HG03025 (cell line): ENCODE results near the gene LAMC1.

ENCODE experiments used
- ATAC-seq: cut with Tn5 transposase; IDR thresholded peaks from one replicate; pipeline ENCODE4 v1.9.1; 2021; ENCODE audit warnings: mild to moderate bottlenecking, moderate library complexity; ENCODE audit not compliant: unreplicated experiment, low FRiP score

LAMC1 gene

DNA sequence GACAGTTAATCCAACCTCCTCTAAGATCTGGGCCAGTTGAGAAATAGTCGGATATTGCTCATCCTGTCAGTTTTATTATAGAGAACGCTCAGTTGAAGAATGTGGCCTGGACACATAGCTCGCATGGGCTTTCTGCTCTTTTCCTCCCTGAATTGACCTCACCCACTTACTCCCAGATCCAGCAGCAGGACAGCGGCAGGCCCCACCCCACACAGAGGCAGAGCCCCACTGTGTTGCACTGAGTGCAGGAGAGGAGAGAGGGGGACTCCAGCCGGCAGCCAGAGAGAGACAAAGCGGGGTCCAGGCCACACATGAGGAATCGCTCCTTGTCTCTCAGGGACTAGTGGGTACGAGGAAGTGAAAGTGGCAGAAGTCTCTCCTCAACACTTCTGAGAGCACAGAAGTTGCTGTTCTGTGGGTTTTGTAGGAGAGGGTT, 78.6 kb downstream of the LAMC1 start:
- peak; percentile 68 for ATAC-seq

DNA sequence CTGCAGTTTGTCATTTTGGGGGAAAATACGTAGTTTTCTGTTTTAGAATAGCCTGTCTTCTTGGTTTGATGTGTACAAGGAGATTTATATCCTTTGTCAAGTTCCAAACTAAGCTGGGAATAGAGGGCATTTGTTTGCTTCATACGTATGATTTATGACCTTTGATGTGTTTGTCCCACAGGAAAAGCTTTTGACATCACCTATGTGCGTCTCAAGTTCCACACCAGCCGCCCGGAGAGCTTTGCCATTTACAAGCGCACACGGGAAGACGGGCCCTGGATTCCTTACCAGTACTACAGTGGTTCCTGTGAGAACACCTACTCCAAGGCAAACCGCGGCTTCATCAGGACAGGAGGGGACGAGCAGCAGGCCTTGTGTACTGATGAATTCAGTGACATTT, 79.9 kb downstream of the LAMC1 start:
- ATAC-seq, result no peak

DNA sequence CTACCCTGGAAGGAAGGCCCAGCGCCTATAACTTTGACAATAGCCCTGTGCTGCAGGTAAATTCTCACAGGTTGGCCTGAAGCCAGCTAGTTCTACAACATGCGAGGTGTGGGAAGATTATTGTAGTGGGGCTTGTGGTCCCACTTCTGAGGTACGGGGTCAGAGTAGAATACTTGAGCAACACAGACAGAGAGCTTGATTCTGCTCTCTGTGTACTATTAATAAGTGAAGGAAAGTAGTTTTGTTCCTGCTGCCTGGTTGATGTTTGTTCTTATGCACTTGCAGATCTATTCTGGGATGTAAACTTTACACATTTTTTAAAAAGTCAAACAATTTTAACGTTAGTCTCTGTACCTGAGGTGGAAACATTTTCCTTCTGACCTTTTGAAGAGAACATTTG, 80.4 kb downstream of the LAMC1 start:
- ATAC-seq, result no peak

DNA sequence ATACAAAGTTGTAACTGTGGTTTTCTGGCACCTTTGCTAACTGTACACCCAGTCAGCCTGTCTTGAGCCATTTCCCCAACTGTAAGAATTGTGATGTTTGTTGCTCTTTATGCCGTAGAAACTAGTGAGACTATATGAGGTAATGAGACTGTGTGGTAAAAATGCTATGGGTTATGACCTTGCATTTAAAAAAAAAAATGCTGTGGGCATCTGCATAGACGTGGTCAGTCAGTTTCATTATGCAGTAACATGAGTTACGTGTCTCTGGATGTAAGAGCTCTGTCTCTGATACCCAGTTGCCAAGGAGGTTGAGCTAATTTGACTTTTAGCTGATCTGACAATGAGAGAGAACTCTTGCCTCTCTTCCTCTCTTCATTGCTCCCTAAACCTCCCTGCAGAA, 82.2 kb downstream of the LAMC1 start:
- no peak for ATAC-seq

DNA sequence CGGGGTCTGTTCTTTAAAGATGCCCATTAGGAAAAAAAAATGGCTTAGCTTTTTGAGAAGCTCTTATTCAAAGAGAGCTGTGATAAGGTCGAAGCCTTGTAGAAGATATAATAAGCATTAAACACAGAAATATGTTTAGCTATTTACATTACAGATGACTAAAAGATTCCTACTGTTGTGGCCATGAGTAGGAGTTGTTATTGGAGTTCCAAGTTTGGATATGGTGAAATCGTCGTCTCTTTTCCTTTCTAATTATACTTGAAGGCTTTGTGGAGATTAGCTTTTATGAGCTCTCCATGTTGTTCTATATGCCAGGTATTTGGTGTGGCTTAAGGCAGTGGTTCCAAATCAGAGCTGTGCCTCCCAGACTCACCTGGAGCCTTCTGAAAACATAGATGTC, 82.9 kb downstream of the LAMC1 start:
- ATAC-seq, result no peak

DNA sequence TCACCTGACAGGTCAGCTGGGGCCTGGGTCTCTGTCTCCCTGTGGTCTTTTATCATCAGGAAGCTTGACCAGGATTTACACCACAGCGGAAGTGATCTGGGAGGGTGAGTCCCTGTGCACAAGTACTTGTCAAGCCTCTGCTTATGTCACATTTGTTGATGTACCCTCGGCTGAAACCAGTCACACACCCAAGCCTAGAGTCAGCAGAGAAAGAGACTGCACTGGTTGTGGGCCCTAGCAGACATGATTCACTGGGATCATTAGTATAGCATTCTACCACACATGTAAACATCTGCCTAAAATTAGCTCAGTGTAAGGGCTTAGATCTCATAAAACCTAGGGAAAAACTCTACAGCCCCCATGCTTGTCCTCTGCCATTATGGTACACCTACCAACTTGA, 83.5 kb downstream of the LAMC1 start:
- no peak for ATAC-seq

DNA sequence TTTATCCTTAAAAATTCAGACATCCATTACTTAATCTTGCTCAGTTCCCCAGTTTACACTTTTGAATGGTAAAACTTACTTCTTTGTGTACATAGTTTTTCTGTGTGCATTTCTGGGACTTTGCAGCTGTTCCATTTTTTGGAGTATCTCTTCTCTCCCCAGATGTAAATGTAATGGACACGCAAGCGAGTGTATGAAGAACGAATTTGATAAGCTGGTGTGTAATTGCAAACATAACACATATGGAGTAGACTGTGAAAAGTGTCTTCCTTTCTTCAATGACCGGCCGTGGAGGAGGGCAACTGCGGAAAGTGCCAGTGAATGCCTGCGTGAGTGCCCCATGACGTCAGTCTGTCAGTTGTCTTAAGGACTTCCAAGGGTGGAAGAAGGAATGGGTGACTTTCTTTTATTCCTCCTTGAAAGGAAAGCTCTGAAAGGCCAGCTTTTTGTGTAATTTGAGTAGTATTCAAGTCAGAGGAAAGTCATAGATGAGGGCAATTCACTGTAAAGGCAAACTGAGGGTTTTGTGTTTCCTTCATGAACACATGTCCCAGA, 87.2 kb downstream of the LAMC1 start:
- ATAC-seq, result no peak

DNA sequence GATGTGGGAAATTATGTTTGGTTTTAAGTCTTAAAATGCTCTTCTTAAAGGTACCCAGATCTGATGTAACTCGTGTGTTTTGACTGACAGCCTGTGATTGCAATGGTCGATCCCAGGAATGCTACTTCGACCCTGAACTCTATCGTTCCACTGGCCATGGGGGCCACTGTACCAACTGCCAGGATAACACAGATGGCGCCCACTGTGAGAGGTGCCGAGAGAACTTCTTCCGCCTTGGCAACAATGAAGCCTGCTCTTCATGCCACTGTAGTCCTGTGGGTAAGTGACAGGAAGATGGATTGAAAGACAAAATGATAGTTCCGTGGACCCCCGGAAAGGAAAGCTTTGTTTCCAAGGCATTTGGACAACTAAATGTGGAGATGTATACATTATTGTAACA, 91.2 kb downstream of the LAMC1 start:
- no peak for ATAC-seq

DNA sequence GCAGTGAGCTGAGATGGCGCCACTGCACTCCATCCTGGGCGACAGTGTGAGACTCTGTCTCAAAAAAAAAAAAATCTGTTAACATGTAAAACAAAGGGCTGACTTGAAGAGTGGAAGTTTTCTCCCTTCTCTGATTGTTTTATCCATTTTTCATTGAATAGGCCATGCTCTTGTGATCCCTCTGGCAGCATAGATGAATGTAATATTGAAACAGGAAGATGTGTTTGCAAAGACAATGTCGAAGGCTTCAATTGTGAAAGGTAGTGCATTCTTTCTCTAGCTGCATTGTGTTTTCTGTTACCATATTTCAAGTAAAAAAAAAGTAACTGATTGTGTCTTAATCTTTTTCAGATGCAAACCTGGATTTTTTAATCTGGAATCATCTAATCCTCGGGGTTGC, 93.2 kb downstream of the LAMC1 start:
- no peak for ATAC-seq

DNA sequence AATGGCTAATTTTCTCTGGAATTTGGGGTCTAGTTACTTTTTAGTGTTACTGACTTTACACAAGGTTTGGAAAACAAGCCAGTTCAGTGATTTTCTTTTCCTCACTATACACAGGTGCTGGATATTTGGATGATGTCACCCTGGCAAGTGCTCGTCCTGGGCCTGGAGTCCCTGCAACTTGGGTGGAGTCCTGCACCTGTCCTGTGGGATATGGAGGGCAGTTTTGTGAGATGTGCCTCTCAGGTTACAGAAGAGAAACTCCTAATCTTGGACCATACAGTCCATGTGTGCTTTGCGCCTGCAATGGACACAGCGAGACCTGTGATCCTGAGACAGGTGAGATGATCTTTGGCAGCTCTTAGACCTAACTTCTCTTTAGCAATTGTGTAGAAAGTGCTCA, 98.4 kb downstream of the LAMC1 start:
- ATAC-seq, result no peak

DNA sequence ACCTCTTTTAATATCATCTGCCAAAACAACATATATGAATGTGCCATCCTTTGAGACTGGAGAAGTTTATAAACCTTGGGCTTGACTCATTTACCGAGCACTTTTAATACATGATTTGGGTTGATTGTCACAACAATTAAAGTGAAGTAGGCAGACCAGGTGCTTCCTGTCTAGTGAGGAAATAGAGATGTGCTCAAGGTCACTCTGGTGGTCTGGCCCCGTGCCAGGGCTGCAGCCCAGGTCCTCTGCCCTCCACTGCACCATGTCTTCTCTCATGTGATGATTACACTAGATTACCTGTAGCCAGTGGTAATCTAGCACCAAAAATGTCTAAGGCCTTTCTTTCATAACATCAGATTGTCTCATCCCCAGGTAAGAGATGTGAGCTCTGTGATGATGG, 101.0 kb downstream of the LAMC1 start:
- ATAC-seq, result no peak

DNA sequence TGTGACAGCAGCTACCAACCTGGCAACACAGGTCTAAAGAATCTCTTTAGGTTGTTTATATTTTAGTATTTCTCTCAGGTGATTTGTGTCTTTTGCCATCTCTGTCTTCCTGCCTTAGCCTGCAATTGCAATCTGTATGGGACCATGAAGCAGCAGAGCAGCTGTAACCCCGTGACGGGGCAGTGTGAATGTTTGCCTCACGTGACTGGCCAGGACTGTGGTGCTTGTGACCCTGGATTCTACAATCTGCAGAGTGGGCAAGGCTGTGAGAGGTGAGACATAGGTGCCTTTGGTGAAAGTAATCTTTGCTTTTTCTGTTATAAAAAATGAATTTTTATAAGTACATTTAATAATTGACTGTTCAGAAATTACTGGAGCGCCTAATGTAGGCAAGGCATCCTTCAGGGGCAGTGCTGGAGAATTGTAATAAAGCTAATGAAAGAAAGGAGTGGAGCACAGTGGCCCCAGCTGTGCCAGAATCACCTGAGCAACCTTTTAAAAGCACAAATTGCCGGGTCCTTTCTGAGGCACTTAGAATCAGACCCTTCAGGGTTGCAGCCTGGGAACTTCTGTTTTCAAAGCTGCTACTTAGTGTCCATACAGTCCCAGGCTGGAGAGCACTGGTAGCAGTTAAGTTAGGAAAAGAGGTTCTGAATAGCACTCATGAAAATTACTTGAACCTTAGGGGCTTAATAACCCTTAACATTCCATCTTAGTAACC, 102.2 kb downstream of the LAMC1 start:
- no peak for ATAC-seq

DNA sequence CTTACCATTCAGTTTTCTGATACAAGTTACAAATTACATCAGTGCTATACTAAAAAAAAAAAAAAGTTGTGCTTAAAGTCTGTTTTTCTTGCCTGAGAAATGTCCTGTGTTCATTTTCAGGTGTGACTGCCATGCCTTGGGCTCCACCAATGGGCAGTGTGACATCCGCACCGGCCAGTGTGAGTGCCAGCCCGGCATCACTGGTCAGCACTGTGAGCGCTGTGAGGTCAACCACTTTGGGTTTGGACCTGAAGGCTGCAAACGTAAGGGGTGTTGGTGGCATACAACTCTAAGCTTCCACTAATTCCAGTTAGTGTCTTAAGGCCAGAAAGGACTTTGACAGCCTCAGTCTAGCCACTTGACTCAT, 102.8 kb downstream of the LAMC1 start:
- no peak for ATAC-seq

DNA sequence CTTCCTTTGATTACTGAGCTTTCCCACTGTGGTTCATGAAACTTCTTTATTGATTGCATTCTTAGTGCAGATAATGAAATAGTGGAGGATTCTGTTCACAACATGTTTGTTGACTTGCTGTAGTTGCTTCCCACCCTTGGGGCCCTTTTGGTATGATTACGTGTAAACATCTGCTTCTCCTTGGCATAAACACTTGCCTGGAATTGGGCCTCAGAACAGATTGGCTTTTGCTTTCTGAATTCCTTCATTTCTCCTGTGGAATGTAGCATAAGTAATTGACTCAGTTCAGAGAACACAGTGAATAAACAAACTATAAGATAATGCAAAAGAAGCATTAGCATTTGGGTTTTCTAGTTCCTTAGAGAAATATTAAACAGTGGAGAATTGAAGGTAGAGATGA, 103.3 kb downstream of the LAMC1 start:
- ATAC-seq, result no peak

DNA sequence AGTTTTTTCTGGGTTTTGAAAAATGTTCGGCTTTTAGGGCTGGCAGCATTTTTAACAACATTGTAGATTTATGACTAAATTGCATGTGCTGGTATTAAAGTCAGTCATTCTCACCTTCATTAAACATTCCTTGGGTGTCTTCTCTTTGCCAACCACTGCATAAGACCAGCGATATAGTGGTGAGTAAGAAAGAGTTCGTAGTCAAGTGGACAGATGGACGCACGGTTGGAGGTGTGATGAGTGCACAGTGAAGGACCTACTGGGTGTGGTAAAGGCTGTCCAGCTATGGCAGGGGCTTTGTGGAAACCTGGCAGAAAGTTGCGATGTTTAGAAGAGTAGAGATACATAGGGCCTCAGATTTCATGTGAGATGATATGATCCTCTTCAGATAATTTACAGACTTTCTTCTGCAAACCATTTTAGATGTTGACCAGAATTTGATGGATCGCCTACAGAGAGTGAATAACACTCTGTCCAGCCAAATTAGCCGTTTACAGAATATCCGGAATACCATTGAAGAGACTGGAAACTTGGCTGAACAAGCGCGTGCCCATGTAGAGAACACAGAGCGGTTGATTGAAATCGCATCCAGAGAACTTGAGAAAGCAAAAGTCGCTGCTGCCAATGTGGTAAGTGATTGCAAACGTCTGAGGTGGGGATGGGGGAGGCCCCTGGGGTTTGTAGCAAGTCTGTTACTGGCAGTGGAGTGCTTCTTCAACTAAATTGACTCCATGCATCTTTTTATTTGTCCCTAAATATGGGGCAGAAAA, 106.9 kb downstream of the LAMC1 start:
- ATAC-seq, result no peak

DNA sequence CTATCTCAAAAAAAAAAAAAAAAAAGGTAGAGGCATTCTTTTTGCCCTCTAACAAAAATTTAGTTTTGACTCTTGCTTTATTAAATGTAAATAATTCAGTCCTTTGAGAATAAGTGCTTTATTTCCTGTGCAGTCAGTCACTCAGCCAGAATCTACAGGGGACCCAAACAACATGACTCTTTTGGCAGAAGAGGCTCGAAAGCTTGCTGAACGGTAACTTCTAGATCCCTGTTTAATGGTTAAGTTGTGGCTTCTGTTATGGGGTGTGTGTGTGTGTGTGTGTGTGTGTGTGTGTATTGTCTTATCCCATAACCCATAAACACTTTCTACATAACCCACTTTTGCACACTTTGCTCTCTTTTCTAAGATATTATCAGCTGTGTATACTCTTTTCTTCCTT, 107.9 kb downstream of the LAMC1 start:
- no peak for ATAC-seq

DNA sequence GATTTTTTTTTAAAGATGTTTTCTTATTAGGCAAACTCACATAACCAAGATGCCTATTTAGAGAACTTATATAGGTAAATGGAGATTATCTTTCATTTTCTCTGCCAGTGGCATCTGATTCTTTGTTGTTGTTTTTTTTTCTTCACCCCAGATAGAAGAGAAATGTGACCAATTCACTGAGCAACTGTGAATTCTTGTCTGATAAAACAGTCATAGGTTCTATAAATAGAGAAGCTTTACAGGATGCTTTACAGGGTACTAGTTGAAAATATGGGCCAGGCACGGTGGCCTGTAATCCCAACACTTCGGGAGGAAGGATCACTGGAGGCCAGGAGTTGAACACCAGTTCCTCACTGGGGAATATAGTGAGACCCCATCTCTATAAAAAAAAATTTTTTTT, 112.1 kb downstream of the LAMC1 start:
- ATAC-seq, result no peak

DNA sequence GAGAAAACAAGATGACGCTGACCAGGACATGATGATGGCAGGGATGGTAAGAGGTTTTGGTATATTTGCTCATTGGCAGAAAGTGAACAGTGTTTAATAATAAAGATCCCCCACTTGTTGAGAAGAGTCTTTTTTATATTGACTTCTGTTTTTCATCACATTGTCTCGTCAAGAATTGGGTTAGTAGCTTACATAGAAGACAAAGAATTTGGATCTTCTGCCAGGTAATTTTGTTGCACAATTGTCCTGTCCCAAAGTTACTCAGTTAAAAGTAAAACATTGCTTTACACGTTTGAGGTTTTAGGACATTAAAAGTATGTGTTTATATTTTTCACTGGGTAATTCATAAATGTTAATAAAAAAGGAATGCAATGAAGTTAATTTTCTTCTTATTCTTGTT, 114.6 kb downstream of the LAMC1 start:
- ATAC-seq, result no peak

DNA sequence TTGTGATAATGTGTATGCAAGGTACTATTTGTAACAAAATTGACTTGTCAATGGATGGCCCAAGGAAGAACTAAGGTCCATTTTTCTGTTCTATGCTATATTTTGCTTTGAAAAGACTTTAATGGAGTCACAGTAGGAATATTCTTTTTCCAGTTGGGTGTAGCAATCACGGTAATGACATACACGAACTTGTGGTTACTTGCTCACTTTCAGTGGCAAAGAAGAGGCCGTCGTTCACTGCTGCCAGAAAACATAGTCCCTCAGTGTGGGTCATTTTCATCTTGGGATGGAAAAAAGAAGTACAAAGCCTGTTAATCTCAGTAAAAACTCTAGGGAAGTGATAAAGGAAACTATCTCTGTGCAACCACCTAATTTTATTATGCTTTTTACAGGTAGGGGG, 115.1 kb downstream of the LAMC1 start:
- no peak for ATAC-seq

DNA sequence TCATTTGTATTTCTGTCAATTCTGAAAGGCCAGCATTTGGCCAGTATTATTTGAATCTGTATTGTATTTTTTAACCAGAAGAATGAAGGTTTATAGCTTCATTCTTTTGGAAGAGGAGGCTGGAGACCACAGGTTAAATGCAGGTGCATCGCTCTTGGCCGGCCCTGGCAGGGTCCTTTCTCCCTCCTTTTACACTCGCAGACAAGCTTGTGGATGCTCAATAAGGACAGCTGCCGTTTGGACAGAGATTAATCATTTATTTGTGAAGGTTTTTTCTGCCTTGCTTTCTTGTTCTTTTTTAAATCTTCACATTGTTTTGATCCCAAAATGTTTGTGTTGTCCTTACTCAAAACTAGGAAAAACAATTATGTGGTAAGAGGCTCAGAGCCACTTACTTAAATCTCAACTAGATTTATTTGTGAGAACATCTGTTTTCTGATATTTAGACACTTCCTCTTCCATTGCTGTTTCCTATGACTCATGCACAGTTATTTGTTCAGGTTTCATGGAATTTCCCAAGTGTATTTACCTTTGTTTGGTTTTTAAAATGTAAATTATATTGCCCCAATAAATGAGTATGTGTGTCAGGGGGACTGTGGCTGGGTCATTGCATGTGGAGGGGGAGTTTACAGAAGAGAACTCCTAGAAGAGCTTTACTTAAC, 116.2 kb downstream of the LAMC1 start:
- no peak for ATAC-seq

DNA sequence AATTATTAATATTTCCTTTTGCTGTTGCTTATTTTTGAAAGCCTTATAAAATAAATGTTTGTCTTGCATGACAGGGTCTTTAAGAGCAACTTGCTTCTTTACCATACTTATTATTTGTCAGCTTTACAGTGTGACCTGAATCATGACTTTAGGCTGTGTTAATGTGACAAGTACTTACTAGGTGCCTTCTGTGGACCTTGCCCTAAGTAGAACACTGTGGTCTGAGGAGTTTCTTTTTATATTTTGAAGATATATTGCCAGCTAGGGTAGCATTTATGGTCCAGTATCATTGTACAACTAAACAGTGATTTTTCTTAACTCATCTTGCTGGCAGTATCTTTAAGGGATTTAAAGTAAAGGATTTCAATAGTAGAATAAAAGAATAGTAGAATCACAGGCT, 117.4 kb downstream of the LAMC1 start:
- no peak for ATAC-seq
